Progenitor cell of endocrine pancreas (in vitro differentiated cells): ENCODE measurements around the gene KIAA1614. TPM values are rescaled to one million over a fixed set of nuclear protein-coding genes. Genes with fewer than 3 reads are reported as not detected.

Experiments used
- DNase-seq: peaks from one replicate; pipeline ENCODE4 v3.0.0; 2021; ENCODE audit warnings: low spot score; ENCODE audit not compliant: unreplicated experiment
- H3K27ac Mint-ChIP-seq: 2 replicates; pipeline ENCODE4 v1.8.0; 2021; ENCODE audit warnings: mild to moderate bottlenecking, moderate library complexity, mixed read lengths
- H3K27me3 Mint-ChIP-seq: 2 replicates; pipeline ENCODE4 v1.8.0; 2021; ENCODE audit warnings: mixed read lengths
- H3K36me3 Mint-ChIP-seq: 2 replicates; pipeline ENCODE4 v1.8.0; 2022; ENCODE audit warnings: mixed read lengths; ENCODE audit not compliant: insufficient read depth
- H3K4me1 Mint-ChIP-seq: 2 replicates; pipeline ENCODE4 v1.8.0; 2021; ENCODE audit warnings: low read depth, mixed read lengths
- H3K4me3 Mint-ChIP-seq: 2 replicates; pipeline ENCODE4 v1.8.0; 2021; ENCODE audit warnings: low read depth, mild to moderate bottlenecking, moderate library complexity, mixed read lengths
- H3K9me3 Mint-ChIP-seq: 2 replicates; pipeline ENCODE4 v1.8.0; 2021; ENCODE audit warnings: low read depth, mixed read lengths
- CTCF ChIP-seq: fragments of 200-600 bp; sonication (generic); IDR thresholded peaks from one replicate; pipeline ENCODE4 v1.5.0; 2021; ENCODE audit warnings: antibody characterized with exemption, mild to moderate bottlenecking; ENCODE audit not compliant: unreplicated experiment
- total RNA-seq: library from RNA; stranded (reverse); gene quantifications from 2 replicates; pipeline ENCODE4 v1.2.1, GENCODE V29; 2021

Gene KIAA1614
- total RNA-seq, 1 donor from 2014 or later: 2.5 TPM

- Mint-ChIP-seq H3K4me1 (peaks cover 17% of the 10 kb centered on the region), H3K9me3 (no peaks in the 10 kb centered on the region), H3K4me3 (no peak overlapping the region), H3K36me3 (peaks cover 31% of the 10 kb centered on the region), H3K27me3 (no peaks in the 10 kb centered on the region), H3K27ac (no peak overlapping the region)
- TF ChIP-seq CTCF: no peak
- no peak for DNase-seq
These were observed 58.7 kb downstream of the KIAA1614 start for GRCh38 chr1:180971273-180971997.

GRCh38 chr1:180973369-180973768, 60.7 kb downstream of the KIAA1614 start:
- Mint-ChIP-seq H3K36me3 (peaks cover 29% of the 10 kb centered on the region), H3K27ac (no peak overlapping the region), H3K27me3 (no peaks in the 10 kb centered on the region), H3K4me1 (peaks cover 28% of the 10 kb centered on the region), H3K9me3 (no peaks in the 10 kb centered on the region), H3K4me3 (no peak overlapping the region)
- DNase-seq: no peak
- no peak for TF ChIP-seq CTCF

DNA sequence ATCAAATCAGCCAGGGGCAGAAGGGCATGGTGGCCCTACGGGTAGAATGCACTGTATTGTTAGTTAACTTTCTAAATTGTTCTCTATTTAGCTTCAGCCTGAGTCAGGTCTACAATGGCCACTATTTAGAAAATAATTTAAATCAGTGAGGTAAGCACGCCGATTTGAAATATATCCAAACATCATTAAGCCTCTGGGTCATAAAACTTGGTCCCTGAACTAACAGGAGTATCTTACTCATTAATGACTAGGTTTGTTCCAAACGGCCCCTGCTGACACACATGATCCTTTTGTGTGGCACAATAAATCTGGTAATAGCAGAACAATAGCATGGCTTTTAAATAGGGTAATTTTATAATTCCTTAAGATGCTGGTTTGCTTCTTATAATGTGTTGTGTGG, 61.5 kb downstream of the KIAA1614 start:
- Mint-ChIP-seq H3K27ac (no peak overlapping the region), H3K9me3 (no peaks in the 10 kb centered on the region), H3K27me3 (no peaks in the 10 kb centered on the region), H3K4me3 (no peak overlapping the region), H3K36me3 (peaks cover 33% of the 10 kb centered on the region), H3K4me1 (peaks cover 34% of the 10 kb centered on the region)
- TF ChIP-seq CTCF: no peak
- DNase-seq: no peak

DNA sequence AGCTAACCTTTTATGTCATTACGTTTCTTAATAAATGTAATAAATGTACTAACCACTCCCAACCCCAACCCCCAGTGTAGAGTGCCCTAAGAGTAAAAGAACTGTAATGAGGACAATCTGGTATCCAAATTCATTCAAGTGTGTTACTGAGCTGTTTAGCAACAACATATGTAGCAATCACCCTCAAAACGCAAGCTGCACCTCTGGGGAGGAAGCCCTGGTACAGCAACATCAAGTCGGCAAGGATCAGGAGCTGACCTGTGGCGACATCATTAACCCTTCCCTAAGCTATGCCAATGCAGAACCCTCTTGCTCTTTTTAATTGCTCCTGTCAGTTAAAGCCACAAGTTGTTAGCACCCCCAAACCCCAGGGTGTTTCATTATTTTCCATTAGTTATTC, 62.9 kb downstream of the KIAA1614 start:
- no peak for DNase-seq
- H3K9me3 Mint-ChIP-seq: no peaks in the 10 kb centered on the region
- H3K36me3 Mint-ChIP-seq: peaks cover 35% of the 10 kb centered on the region
- no peaks in the 10 kb centered on the region for H3K27me3 Mint-ChIP-seq
- no peak overlapping the region for H3K4me3 Mint-ChIP-seq
- H3K27ac Mint-ChIP-seq: no peak overlapping the region
- TF ChIP-seq CTCF: no peak
- H3K4me1 Mint-ChIP-seq: peaks cover 34% of the 10 kb centered on the region

DNA sequence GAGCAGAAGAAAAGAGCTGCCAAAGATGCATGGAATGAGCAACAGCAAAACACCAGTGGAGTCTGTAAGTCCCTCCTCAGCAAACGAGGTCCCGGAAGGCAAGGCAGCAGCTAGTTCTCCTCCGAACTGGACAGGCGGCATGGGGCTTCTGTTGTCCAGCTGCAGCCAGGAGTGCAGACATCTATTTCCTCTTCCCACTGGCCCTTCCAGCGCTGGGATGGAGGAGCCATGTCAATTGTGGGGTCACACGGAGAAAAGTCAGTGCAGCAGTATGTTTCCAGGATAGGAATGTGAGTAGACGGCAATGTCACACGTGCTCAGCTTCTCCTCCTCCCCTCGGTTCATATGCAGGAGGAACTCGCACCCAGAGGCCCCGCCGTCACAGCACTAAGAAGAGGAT, 63.5 kb downstream of the KIAA1614 start:
- peaks cover 34% of the 10 kb centered on the region for H3K4me1 Mint-ChIP-seq
- H3K4me3 Mint-ChIP-seq: no peak overlapping the region
- peaks cover 40% of the 10 kb centered on the region for H3K36me3 Mint-ChIP-seq
- no peaks in the 10 kb centered on the region for H3K27me3 Mint-ChIP-seq
- no peak for TF ChIP-seq CTCF
- no peak for DNase-seq
- peak overlapping the region; percentile 22 for H3K27ac Mint-ChIP-seq
- H3K9me3 Mint-ChIP-seq: no peaks in the 10 kb centered on the region
